Heart left ventricle (tissue), 16 donors: ENCODE measurements around the gene SORCS2. TPM values are rescaled to one million over a fixed set of nuclear protein-coding genes. Genes with fewer than 3 reads are reported as not detected.
A peak's percentile ranks its signal among the peaks of the same experiment; 100 is the strongest.

ENCODE experiments used
- ATAC-seq, 4 donors: fragments of 200-7000 bp; cut with Tn5 transposase; one replicate each; pipeline ENCODE4 v1.9.1; 2020 to 2022; ENCODE audit warnings: moderate library complexity in 4 of 4, mild to moderate bottlenecking in 3 of 4, moderate number of reproducible peaks in 1 of 4
- DNase-seq, 5 donors: peaks; one replicate each; pipeline ENCODE4 v3.0.0-alpha.2; 2020
- H3K27ac ChIP-seq, 12 donors: fragments of 200-600 bp; sonication (generic) in 4 of 12; one replicate each; pipeline versions ENCODE4 v1.5.0 to v1.8.0; 2016 to 2022; ENCODE audit warnings: mild to moderate bottlenecking in 2 of 12
- H3K27me3 ChIP-seq, 9 donors: fragments of 200-600 bp; sonication (generic) in 2 of 9; one replicate each; pipeline versions ENCODE4 v1.5.1 to v1.8.0; 2016 to 2022; ENCODE audit warnings: mild to moderate bottlenecking in 3 of 9
- H3K36me3 ChIP-seq, 9 donors: fragments of 200-600 bp; sonication (generic) in 2 of 9; one replicate each; pipeline versions ENCODE4 v1.5.0 to v1.8.0; 2018 to 2022; ENCODE audit warnings: mild to moderate bottlenecking in 2 of 9
- H3K4me1 ChIP-seq, 12 donors: fragments of 200-600 bp; sonication (generic) in 4 of 12; one replicate each; pipeline versions ENCODE4 v1.5.0 to v1.8.0; 2016 to 2022; ENCODE audit warnings: mild to moderate bottlenecking in 3 of 12
- H3K4me3 ChIP-seq, 12 donors: fragments of 200-600 bp; sonication (generic) in 4 of 12; one replicate each; pipeline versions ENCODE4 v1.5.0 to v1.8.0; 2017 to 2022; ENCODE audit warnings: mild to moderate bottlenecking in 9 of 12, moderate library complexity in 4 of 12
- H3K9me3 ChIP-seq, 12 donors: fragments of 200-600 bp; sonication (generic) in 4 of 12; one replicate each; pipeline versions ENCODE4 v1.5.0 to v1.8.0; 2016 to 2022; ENCODE audit warnings: mild to moderate bottlenecking in 1 of 12
- CTCF ChIP-seq, 12 donors: fragments of 200-600 bp; sonication (generic) in 4 of 12; IDR thresholded peaks; one replicate each; pipeline versions ENCODE4 v1.5.0 to v1.8.0; 2018 to 2022; ENCODE audit warnings: antibody characterized with exemption in 12 of 12, mild to moderate bottlenecking in 5 of 12
- POLR2A ChIP-seq, 2 donors: fragments of 450-650 bp; IDR thresholded peaks; one replicate each; pipeline ENCODE4 v1.6.1; 2017; ENCODE audit warnings: antibody characterized with exemption in 2 of 2, mild to moderate bottlenecking in 2 of 2, moderate library complexity in 2 of 2
- WGBS, 4 donors: extraction: QIAGEN DNeasy Blood & Tissue Kit in 2 of 4; methylation state at CpG; one replicate each; pipeline versions ENCODE4 v1.1.5 to v1.1.7; 2013 to 2018; 5-methylcytosine and 5-hydroxymethylcytosine counted together
- intact Hi-C, 10 donors: fragments of 100-400 bp; cut with DNase I; formaldehyde crosslinking; loops; one replicate each; pipeline versions ENCODE4 v1.11.1 to v1.14.2; 2022
- polyA plus RNA-seq, 2 donors: library from polyadenylated mRNA; stranded (reverse); fragments of 200-250 nt; gene quantifications; one replicate each; pipeline ENCODE4 v1.2.3, GENCODE V29; 2013
- total RNA-seq, 9 donors: library from RNA; depleted of rRNA in 2 of 9; stranded (reverse); fragments of >200 nt in 2 of 9; fragmentation: NEBNext Ultra II Directional in 3 of 9; extraction: Animal tissue kit (Norgen Biotek cat#: 25700) in 3 of 9; gene quantifications; one replicate each; pipeline versions ENCODE4 v1.1.0 to v1.2.4, GENCODE V29; 2016 to 2023
- donor health status: ischemic (EF 13 %, LVEDD 7.1; RV severe dilation, severe dysfunction).
- donor health status: healthy with polysubstance abuse.
- donor health status: DM: no; HTN: yes; CAD: no.
- donor health status: DM: no; HTN: no; CAD: no.
- donor health status: ischemic (EF 25% LVEDD 6.9; RV normal size, moderate dysfunction).
- donor health status: ischemic (EF 25% LVEDD 5.7; RV mildly dilated, moderate dysfunction).
- donor health status: healthy.
- donor health status: DM: yes; HTN: yes; CAD: no.
- donor health status: ischemic (EF 35%, LVEDD 5.7; RV mildly dilated, moderate dysfunction).
- donor health status: nonischemic (EF 11% LVEDD 7.7; RV severe dilation, severe dysfunction).
- donor health status: DM: yes; HTN: yes; CAD: no.
- donor health status: PGD.
- donor health status: ischemic (EF 29% LVEDD 5.4; RV normal size, mild dysfunction).
- donor health status: nonischemic (EF 23%, LVEDD 6.1; RV moderate dilation, normal function).

The SORCS2 gene
- total and polyA plus RNA-seq, 11 donors = 0.28 to 5.5 (median 2.4) TPM

GRCh38 chr4:7713757-7714156 lies 521.4 kb downstream of the SORCS2 start:
- DNase-seq = peak in 1 of 5 donors; percentile 36
- intact Hi-C loops = loop anchor here in 4 of 10 donors (10.0 kb wide), 3 partner anchors 379 to 519 kb away; partner anchors contain the start of gene SORCS2 (in 1 of the 4)
- Histone ChIP-seq H3K9me3 (peaks cover 0 to 4% (median 0%) of the 10 kb centered on the region in 12 donors), H3K27me3 (no peaks in the 10 kb centered on the region), H3K4me3 (no peak overlapping the region), H3K4me1 (no peaks in the 10 kb centered on the region), H3K36me3 (no peaks in the 10 kb centered on the region), H3K27ac (no peak overlapping the region)
- no peak for TF ChIP-seq CTCF (IDR thresholded peaks at IDR 0.05)
- no peak for TF ChIP-seq POLR2A (IDR thresholded peaks at IDR 0.05)
- WGBS, 4 donors = 82 to 86% (median 86%) methylated on average over 5 to 7 of the region's 7 CpGs; no CpG with 5 or more reads in 1 of the 4 donors
- no peak for ATAC-seq

- H3K36me3 ChIP-seq = no peaks in the 10 kb centered on the region
- H3K9me3 ChIP-seq = peaks cover 0 to 4% (median 0%) of the 10 kb centered on the region in 12 donors
- TF ChIP-seq POLR2A (IDR thresholded peaks at IDR 0.05) (no peak), CTCF (IDR thresholded peaks at IDR 0.05) (no peak)
- H3K27ac ChIP-seq = no peak overlapping the region
- H3K4me1 ChIP-seq = no peaks in the 10 kb centered on the region
- 90 to 95% (median 93%) methylated on average over 20 of the region's 20 CpGs for WGBS, 4 donors
- H3K4me3 ChIP-seq = no peak overlapping the region
- intact Hi-C loops = loop anchor here in 4 of 10 donors (10.0 kb wide), 3 partner anchors 379 to 519 kb away; partner anchors contain the start of gene SORCS2 (in 1 of the 4)
- ATAC-seq (no peak), DNase-seq (peak in 1 of 5 donors; percentile 24)
- H3K27me3 ChIP-seq = peaks cover 0 to 3% (median 0%) of the 10 kb centered on the region in 9 donors
Measured at GRCh38 chr4:7714176-7714575, 521.8 kb downstream of the SORCS2 start.

GRCh38 chr4:7714738-7715137 lies 522.4 kb downstream of the SORCS2 start:
- intact Hi-C loops = loop anchor here in 9 of 10 donors (5.0 to 10.0 kb wide), 8 partner anchors 252 to 522 kb away; partner anchors contain the start of gene SORCS2 (in 5 of the 9)
- DNase-seq (peak in 1 of 5 donors; percentile 26), ATAC-seq (no peak)
- H3K4me1 ChIP-seq = peaks cover 0 to 6% (median under 1%) of the 10 kb centered on the region in 12 donors
- WGBS, 4 donors = 95 to 100% (median 99%) methylated on average over 1 of the region's 1 CpG
- H3K27ac ChIP-seq = no peak overlapping the region
- TF ChIP-seq POLR2A (IDR thresholded peaks at IDR 0.05) (no peak), CTCF (IDR thresholded peaks at IDR 0.05) (no peak)
- peaks cover 0 to 4% (median 0%) of the 10 kb centered on the region in 12 donors for H3K9me3 ChIP-seq
- peaks cover 0 to 9% (median 0%) of the 10 kb centered on the region in 9 donors for H3K27me3 ChIP-seq
- H3K36me3 ChIP-seq = no peaks in the 10 kb centered on the region
- no peak overlapping the region for H3K4me3 ChIP-seq

GRCh38 chr4:7715271-7716009 lies 523.1 kb downstream of the SORCS2 start:
- H3K4me3 ChIP-seq = no peak overlapping the region
- H3K4me1 ChIP-seq = peaks cover 0 to 6% (median under 1%) of the 10 kb centered on the region in 12 donors
- H3K27me3 ChIP-seq = peaks cover 0 to 12% (median 0%) of the 10 kb centered on the region in 9 donors
- peaks cover 0 to 4% (median 0%) of the 10 kb centered on the region in 12 donors for H3K9me3 ChIP-seq
- 87 to 91% (median 88%) methylated on average over 11 of the region's 11 CpGs for WGBS, 4 donors
- DNase-seq (peak in 1 of 5 donors; percentile 47), ATAC-seq (no peak)
- H3K27ac ChIP-seq = no peak overlapping the region
- TF ChIP-seq CTCF (IDR thresholded peaks at IDR 0.05) = no peak
- no peak for TF ChIP-seq POLR2A (IDR thresholded peaks at IDR 0.05)
- H3K36me3 ChIP-seq = no peaks in the 10 kb centered on the region
- intact Hi-C loops = loop anchor here in 9 of 10 donors (5.0 to 10.0 kb wide), 8 partner anchors 253 to 523 kb away; partner anchors contain the start of gene SORCS2 (in 5 of the 9)
